ENCODE data around the gene NOP9.

DNA sequence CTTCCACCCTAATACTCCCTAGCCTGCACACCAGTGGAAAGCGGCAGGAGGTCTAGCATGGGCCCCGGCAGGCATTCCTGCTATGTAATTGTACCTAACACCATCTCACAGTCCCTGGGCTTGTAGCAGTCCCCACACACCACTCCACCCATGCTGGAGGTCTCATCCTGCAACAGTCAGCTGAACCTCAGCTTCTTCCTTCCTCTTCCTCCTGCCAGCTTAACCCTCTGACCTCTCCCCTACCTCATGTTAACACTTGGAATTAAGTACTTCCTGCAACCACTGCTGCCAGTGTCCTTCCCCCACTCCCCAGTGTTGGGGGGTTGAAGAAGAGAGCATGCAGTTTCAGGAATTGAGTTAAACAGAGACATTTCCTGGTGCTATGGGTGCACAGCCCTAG is 27.7 kb downstream of the NOP9 start:
- TF ChIP-seq, protein P1, sequence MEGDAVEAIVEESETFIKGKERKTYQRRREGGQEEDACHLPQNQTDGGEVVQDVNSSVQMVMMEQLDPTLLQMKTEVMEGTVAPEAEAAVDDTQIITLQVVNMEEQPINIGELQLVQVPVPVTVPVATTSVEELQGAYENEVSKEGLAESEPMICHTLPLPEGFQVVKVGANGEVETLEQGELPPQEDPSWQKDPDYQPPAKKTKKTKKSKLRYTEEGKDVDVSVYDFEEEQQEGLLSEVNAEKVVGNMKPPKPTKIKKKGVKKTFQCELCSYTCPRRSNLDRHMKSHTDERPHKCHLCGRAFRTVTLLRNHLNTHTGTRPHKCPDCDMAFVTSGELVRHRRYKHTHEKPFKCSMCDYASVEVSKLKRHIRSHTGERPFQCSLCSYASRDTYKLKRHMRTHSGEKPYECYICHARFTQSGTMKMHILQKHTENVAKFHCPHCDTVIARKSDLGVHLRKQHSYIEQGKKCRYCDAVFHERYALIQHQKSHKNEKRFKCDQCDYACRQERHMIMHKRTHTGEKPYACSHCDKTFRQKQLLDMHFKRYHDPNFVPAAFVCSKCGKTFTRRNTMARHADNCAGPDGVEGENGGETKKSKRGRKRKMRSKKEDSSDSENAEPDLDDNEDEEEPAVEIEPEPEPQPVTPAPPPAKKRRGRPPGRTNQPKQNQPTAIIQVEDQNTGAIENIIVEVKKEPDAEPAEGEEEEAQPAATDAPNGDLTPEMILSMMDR (IDR thresholded peaks at IDR 0.05): no peak
- TF ChIP-seq POLR2AphosphoS5 (IDR thresholded peaks at IDR 0.05) (no peak), EP300 (IDR thresholded peaks at IDR 0.05) (no peak), POLR2A (IDR thresholded peaks at IDR 0.05) (no peak)

Measured in gastroesophageal sphincter (tissue), 3 donors.